OCI-LY1 (cell line): ENCODE data around the gene VOPP1.
"Not testable (repeated sequence)": the region's sequence is repeated elsewhere in the genome, so short reads cannot be mapped to it uniquely, and the experiment has no call there.

Experiments used
- H2AFZ ChIP-seq: fragments of 200-600 bp; sonication (generic), shearing (Covaris generic); 2 replicates; pipeline ENCODE4 v1.6.0; 2014; ENCODE audit warnings: antibody characterized with exemption, mild to moderate bottlenecking, low read length
- H3F3A ChIP-seq: fragments of 200-600 bp; sonication (generic), shearing (Covaris generic); 2 replicates; pipeline ENCODE4 v1.6.0; 2014; ENCODE audit warnings: mild to moderate bottlenecking, antibody characterized with exemption, low read length, moderate library complexity; ENCODE audit not compliant: insufficient read depth
- H3K27ac ChIP-seq: fragments of 200-600 bp; sonication (generic); 2 replicates; pipeline ENCODE4 v1.5.1; 2014; ENCODE audit warnings: low read length, mixed run types, mild to moderate bottlenecking, low read depth; ENCODE audit not compliant: poor library complexity, severe bottlenecking
- H3K27me3 ChIP-seq: fragments of 200-600 bp; sonication (generic); 2 replicates; pipeline ENCODE4 v1.6.0; 2014; ENCODE audit warnings: antibody characterized with exemption, mild to moderate bottlenecking, low read length, moderate library complexity; ENCODE audit not compliant: insufficient read depth
- H3K36me3 ChIP-seq: fragments of 200-600 bp; sonication (generic); 2 replicates; pipeline ENCODE4 v1.6.1; 2014; ENCODE audit warnings: mild to moderate bottlenecking, antibody characterized with exemption, low read length, moderate library complexity, mixed read lengths; ENCODE audit not compliant: insufficient read depth
- H3K4me1 ChIP-seq: fragments of 200-600 bp; sonication (generic); 2 replicates; pipeline ENCODE4 v1.5.1; 2014; ENCODE audit warnings: mild to moderate bottlenecking, low read length, moderate library complexity; ENCODE audit not compliant: insufficient read depth, severe bottlenecking
- H3K4me2 ChIP-seq: fragments of 200-600 bp; sonication (generic), shearing (Covaris generic); 2 replicates; pipeline ENCODE4 v1.6.1; 2014; ENCODE audit warnings: low read length
- H3K4me3 ChIP-seq: fragments of 200-600 bp; sonication (generic); 2 replicates; pipeline ENCODE4 v1.5.1; 2014; ENCODE audit warnings: low read length, low read depth, mild to moderate bottlenecking, mixed read lengths; ENCODE audit not compliant: poor library complexity, severe bottlenecking
- H3K79me2 ChIP-seq: fragments of 200-600 bp; shearing (Covaris generic); 2 replicates; pipeline ENCODE4 v1.6.1; 2016; ENCODE audit warnings: mixed run types, low read length, mixed read lengths; ENCODE audit not compliant: insufficient read depth
- H3K9ac ChIP-seq: fragments of 200-600 bp; sonication (generic), shearing (Covaris generic); 2 replicates; pipeline ENCODE4 v1.6.1; 2014; ENCODE audit warnings: mild to moderate bottlenecking, low read length, mixed read lengths
- H3K9me2 ChIP-seq: fragments of 200-600 bp; sonication (generic), shearing (Covaris generic); 2 replicates; pipeline ENCODE4 v1.6.1; 2014; ENCODE audit warnings: low read depth, mild to moderate bottlenecking, low read length, mixed read lengths
- H3K9me3 ChIP-seq: fragments of 200-600 bp; shearing (Covaris generic); 2 replicates; pipeline ENCODE4 v1.6.1; 2014; ENCODE audit warnings: low read length, mixed read lengths
- H4K20me1 ChIP-seq: fragments of 200-600 bp; sonication (generic), shearing (Covaris generic); 2 replicates; pipeline ENCODE4 v1.6.0; 2016; ENCODE audit warnings: mild to moderate bottlenecking, low read length; ENCODE audit not compliant: insufficient read depth
- EZH2 ChIP-seq: fragments of 200-600 bp; sonication (generic), shearing (Covaris generic); IDR thresholded peaks from 2 replicates; pipeline ENCODE4 v1.8.0; 2017; ENCODE audit warnings: borderline replicate concordance, mixed run types, mild to moderate bottlenecking, antibody characterized with exemption, low read length, moderate library complexity, mixed read lengths
- TF ChIP-seq, protein P1 (sequence below): fragments of 200-600 bp; sonication (generic), shearing (Covaris generic); IDR thresholded peaks from 2 replicates; pipeline ENCODE4 v1.5.1; 2017; ENCODE audit warnings: mild to moderate bottlenecking, antibody characterized with exemption, low read length, moderate library complexity, mixed read lengths

Gene VOPP1

DNA sequence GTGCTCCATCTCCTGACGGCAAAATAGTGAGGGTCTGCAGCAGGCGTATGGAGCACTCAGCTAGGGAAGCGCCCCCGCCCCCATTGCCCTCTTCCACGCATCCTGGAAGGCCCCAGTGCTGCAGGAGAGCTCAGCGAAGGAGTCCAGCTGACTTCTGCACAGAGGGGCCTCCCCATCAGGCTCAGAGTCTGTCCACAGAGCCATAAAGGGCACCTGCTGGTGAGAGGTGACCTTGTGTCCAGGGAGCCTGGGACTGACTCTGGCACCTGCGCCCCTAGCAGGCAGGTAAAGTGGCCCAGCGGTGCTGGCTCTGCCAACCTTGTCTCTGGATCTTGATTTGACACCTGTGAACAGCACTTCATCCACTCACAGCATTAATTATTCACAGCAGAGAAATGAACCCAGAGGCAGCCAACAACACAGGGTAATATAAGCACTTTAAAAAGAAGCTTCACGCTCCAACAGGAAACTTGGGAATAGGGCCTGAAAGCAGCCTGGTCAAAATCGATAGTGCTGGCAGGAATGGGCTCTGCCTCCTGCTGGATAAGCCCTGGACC is 59.6 kb downstream of the VOPP1 start:
- Histone ChIP-seq H3K4me2 (no peak overlapping the region), H3K79me2 (0 out of 2 replicates have a peak, but pooled peaks cover 11% of the 10 kb centered on the region), H3K4me1 (peaks cover 99% of the 10 kb centered on the region), H3K9me2 (no peaks in the 10 kb centered on the region), H4K20me1 (no peaks in the 10 kb centered on the region), H3K4me3 (no peak overlapping the region), H3K9ac (no peak overlapping the region; the same call in 1 of the 2 replicates), H3K27ac (no peak overlapping the region), H3K27me3 (no peaks in the 10 kb centered on the region), H3K9me3 (no peaks in the 10 kb centered on the region), H3F3A (peaks cover 7% of the 10 kb centered on the region; the same call in 1 of the 2 replicates), H2AFZ (no peak overlapping the region), H3K36me3 (peaks cover 61% of the 10 kb centered on the region)
- no peak for TF ChIP-seq EZH2
- TF ChIP-seq, protein P1, sequence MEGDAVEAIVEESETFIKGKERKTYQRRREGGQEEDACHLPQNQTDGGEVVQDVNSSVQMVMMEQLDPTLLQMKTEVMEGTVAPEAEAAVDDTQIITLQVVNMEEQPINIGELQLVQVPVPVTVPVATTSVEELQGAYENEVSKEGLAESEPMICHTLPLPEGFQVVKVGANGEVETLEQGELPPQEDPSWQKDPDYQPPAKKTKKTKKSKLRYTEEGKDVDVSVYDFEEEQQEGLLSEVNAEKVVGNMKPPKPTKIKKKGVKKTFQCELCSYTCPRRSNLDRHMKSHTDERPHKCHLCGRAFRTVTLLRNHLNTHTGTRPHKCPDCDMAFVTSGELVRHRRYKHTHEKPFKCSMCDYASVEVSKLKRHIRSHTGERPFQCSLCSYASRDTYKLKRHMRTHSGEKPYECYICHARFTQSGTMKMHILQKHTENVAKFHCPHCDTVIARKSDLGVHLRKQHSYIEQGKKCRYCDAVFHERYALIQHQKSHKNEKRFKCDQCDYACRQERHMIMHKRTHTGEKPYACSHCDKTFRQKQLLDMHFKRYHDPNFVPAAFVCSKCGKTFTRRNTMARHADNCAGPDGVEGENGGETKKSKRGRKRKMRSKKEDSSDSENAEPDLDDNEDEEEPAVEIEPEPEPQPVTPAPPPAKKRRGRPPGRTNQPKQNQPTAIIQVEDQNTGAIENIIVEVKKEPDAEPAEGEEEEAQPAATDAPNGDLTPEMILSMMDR, result no peak

DNA sequence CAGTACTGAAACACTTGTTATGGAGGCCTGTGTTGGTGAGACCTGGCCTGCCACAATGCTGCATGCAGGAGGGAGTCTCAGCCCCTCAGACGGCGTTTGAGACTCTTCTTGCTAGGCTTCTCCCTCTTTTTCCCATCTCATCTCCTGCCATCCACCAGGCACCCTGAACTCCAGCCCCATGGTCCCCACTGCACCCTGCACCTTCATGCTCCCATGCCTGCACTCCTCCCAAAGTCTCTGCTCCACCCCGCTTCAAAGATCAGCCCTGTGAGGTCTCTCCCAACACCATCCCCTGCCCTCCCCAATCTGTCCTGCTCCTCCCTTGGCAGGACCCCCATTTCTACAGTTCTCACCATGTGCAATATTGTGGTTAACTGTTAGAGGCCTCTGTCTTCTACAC is 61.7 kb downstream of the VOPP1 start:
- peak overlapping the region; percentile 41 for H3K27ac ChIP-seq
- no peaks in the 10 kb centered on the region for H3K27me3 ChIP-seq
- 0 out of 2 replicates have a peak, but pooled peaks cover 15% of the 10 kb centered on the region for H3K79me2 ChIP-seq
- no peak overlapping the region for H3K4me2 ChIP-seq
- no peaks in the 10 kb centered on the region for H3K9me2 ChIP-seq
- H3K4me3 ChIP-seq, result no peak overlapping the region
- H3F3A ChIP-seq, result no peaks in the 10 kb centered on the region
- no peak overlapping the region for H2AFZ ChIP-seq
- peaks cover 61% of the 10 kb centered on the region; the same call in 1 of the 2 replicates for H3K36me3 ChIP-seq
- no peaks in the 10 kb centered on the region for H4K20me1 ChIP-seq
- H3K9ac ChIP-seq, result no peak overlapping the region; the same call in 1 of the 2 replicates
- no peak for TF ChIP-seq EZH2
- TF ChIP-seq, protein P1, result no peak
- peaks cover 94% of the 10 kb centered on the region for H3K4me1 ChIP-seq
- no peaks in the 10 kb centered on the region for H3K9me3 ChIP-seq

DNA sequence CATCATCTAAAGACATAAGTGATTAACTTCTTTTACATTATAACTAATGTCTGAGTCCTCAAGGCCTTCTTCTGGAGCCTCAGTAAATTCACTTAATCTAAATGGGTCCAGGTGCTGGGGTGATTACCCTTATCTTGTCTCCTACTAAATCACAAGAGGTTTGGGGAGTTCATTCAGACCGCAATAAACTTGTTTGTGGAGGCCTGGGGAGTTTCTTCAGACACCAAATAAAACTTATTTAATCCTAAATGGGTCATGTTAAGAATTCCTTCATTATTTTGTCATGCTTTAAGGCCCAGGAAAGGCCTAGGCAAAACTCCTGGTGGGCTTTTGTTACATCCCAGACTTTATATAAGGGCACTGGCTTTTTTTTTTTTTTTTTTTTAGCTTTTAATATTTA is 62.1 kb downstream of the VOPP1 start:
- Histone ChIP-seq H3K36me3 (peaks cover 57% of the 10 kb centered on the region; the same call in 1 of the 2 replicates), H3K4me1 (peaks cover 92% of the 10 kb centered on the region), H3K79me2 (0 out of 2 replicates have a peak, but pooled peaks cover 15% of the 10 kb centered on the region)
- H3K9me3 ChIP-seq, H3K9ac ChIP-seq, H2AFZ ChIP-seq, H3F3A ChIP-seq, H3K27ac ChIP-seq, H3K4me3 ChIP-seq, H3K4me2 ChIP-seq, H3K9me2 ChIP-seq, H4K20me1 ChIP-seq, H3K27me3 ChIP-seq: not testable (repeated sequence)

DNA sequence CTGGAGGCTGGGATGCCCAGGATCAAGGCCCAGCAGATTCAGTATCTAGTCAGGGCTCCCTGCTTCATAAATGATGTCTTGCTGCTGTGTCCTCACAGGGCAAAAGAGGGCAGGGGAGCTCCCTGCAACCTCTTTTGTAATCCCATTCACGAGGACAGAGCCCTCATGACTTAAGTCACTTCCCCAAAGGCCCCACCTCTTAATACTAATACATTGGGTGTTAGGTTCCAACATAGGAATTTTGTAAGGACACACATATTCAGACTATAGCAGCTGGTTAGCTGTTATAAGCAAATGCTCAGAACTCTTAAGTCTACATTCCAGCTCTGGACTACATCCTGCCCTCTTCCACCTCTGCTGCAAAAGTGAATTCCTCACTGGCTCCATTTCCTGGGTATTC is 63.0 kb downstream of the VOPP1 start:
- Histone ChIP-seq H2AFZ (no peak overlapping the region), H3K36me3 (peaks cover 56% of the 10 kb centered on the region; the same call in 1 of the 2 replicates), H3K27ac (peak overlapping the region; percentile 46), H3K27me3 (no peaks in the 10 kb centered on the region), H3K9ac (no peak overlapping the region; the same call in 1 of the 2 replicates), H4K20me1 (no peaks in the 10 kb centered on the region), H3K9me2 (no peaks in the 10 kb centered on the region), H3F3A (no peaks in the 10 kb centered on the region), H3K4me2 (no peak overlapping the region), H3K9me3 (no peaks in the 10 kb centered on the region), H3K4me1 (peaks cover 92% of the 10 kb centered on the region), H3K4me3 (no peak overlapping the region), H3K79me2 (peaks cover 22% of the 10 kb centered on the region)
- TF ChIP-seq, protein P1, result no peak
- TF ChIP-seq EZH2, result no peak
